ENCODE measurements around the gene CCDC68.

CCDC68 gene

DNA sequence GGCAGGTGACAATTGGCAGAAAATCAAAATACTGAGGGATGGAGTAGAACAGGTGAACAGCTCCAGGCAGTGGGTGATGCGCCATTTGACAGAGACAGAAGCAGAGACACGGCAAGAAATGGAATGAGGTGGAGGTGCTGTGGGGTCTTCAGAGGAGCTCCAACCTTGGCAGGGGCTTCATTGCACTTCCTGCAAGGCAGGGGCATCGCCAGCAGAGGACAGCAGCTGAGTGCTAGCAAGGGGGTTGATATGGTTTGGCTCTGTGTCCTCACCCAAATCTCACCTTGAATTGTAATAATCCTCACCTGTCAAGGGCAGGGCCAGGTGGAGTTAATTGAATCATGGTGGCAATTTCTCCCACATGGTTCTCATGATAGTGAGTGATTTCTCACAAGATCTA lies 42.8 kb downstream of the CCDC68 start:
- no peak for DNase-seq

- no peak for DNase-seq
Observed at GRCh38 chr18:54914816-54915215, 44.4 kb downstream of the CCDC68 start.

DNA sequence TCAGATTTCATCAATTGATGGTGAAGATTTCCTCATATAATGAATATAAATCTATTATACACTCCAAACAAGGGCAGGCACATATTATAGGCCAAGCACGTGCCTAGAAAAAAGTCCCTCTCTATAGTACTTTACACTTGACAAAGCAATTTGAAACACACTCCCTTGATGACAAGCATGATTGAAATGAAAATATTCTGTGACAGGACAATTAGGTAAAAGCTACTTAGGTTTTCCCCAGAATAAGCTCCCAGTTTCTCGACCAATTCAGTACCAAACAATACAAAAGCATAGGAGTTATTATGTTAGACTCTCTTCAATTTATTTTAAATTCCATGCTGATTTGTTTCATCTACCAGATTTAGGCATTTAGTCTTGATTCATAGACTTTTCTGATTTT lies 47.7 kb downstream of the CCDC68 start:
- no peak for DNase-seq

- DNase-seq, result no peak
Observed at GRCh38 chr18:54910161-54910919, 48.9 kb downstream of the CCDC68 start.

DNA sequence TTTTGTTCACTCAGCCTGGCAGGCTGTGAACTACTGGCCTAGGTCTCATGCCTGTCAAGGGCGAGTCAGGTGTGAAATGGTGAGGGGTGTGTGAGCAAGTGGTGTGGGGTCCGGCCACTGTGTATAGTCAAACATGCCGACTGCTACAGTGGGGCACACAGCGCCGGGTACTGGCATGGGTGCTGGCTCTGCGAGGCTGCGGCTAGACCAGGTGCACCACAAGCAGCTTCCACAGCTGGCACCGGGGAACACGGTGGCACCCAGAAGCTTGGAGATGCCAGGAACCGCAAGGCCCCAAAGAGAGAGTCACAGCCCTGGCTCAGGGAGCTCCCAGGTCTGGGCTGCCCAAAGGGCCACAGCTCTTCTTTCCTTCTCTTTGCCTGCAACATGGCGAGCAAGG lies 49.7 kb downstream of the CCDC68 start:
- no peak for DNase-seq

- DNase-seq, result no peak
Observed at GRCh38 chr18:54906331-54907185, 52.7 kb downstream of the CCDC68 start.

DNA sequence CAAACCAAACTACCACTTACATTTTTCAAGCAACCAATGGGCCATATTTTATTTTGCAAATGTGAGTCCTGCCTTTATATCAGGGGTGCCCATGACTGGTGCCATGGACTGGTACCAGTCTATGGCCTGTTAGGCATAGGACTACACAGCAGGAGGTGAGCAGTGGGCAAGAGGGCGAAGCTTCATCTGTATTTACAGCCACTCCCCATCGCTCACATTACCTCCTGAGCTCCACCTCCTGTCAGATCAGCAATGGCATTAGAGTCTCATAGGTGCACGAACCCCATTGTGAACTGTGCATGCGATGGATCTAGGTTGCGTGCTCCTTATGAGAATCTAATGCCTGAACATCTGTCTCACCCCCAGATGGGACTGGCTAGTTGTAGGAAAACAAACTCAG lies 53.6 kb downstream of the CCDC68 start:
- no peak for DNase-seq

GRCh38 chr18:54904581-54904980 lies 54.7 kb downstream of the CCDC68 start:
- DNase-seq, result no peak

- DNase-seq, result no peak
Observed at GRCh38 chr18:54900290-54900689, 59.0 kb downstream of the CCDC68 start.

GRCh38 chr18:54899500-54899899 lies 59.8 kb downstream of the CCDC68 start:
- no peak for DNase-seq

DNA sequence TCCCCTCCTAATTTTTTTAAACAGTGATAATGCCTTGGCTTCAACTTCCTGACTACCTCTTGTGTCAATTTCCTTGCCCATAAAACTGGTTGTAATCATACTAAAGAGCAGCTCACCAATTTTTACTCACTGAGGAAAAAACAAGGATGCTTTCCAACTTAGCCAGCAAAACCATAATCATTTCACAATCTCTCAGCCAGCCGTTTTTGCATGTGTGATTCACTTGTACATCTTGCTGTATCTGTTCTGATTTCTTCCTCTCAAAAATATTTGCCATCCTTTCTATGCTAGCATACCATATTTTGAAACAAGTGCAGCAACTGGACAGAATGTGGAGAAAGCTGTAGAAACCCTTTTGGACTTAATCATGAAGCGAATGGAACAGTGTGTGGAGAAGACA lies 70.3 kb downstream of the CCDC68 start:
- DNase-seq, result no peak

DNA sequence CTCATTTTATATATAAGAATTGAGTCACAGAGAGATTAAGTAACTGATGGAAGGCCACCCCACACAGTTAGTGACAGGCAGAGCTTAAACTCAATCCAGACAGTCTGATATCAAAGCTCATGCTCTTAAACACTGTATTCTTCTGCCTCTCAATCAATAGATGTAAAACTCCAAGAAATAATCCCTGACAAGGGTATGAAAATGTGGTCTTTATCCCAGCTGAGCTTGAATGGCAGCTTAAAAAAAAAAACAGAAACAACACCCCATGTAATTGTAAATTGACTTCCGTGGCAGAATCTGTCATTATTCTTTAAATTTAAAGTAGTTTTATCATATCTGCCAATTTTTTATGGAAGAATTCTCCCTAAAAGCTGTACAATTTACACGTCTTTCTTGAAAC lies 70.9 kb downstream of the CCDC68 start:
- no peak for DNase-seq

GRCh38 chr18:54883816-54884604 lies 75.3 kb downstream of the CCDC68 start:
- no peak for DNase-seq

DNA sequence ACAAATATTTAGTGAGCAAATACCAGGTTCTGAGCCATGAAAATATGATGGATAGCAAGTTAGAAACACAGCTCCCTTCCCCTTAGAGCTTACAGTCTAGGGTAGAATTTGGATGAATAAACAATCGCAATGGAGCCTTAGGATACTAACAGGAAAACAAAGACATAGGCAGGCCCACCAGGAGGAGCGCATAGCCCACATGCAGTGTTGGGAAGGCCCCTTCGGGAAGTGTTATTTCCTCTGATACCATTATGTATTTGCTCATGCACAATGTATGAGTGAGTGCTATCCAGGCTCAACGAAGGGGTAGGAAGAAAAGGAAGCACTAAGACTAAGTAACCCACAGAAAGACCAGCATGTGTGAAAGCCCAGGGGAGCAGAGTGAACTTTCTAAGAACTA lies 76.9 kb downstream of the CCDC68 start:
- DNase-seq, result no peak

GRCh38 chr18:54881229-54881768 lies 78.0 kb downstream of the CCDC68 start:
- no peak for DNase-seq

DNA sequence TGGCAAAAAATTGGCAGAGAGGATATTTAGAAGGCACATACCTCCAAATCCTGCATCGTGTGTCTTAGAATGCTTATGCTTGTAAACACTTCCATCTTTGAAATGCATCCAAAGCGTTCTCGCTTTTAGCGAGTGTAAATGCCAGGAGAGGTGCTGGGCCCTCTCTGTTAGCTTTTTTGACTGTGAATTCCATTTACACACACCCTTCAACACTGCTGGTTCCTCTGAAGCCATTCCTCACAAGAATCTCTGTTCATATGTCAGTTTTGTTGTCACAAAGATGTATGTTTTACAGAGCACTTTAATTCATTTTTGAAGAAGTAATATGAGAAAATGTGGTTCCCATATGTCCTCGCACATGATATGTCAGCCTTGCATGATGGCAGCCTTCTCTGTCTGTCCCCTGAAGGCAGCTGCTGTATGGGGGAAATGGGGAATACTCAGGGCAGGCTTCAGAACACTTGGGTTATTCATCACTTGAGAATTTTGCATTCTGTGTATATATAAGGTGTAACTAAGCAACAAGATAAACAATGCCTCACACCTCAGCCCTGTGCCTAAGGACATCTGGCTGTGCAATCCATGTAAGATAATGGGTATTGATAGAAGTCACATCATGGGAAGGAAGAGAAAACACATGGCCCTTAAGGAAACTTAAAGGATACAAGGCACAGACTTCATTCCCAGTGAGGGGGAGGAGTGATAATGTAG lies 78.7 kb downstream of the CCDC68 start:
- DNase-seq, result no peak

DNA sequence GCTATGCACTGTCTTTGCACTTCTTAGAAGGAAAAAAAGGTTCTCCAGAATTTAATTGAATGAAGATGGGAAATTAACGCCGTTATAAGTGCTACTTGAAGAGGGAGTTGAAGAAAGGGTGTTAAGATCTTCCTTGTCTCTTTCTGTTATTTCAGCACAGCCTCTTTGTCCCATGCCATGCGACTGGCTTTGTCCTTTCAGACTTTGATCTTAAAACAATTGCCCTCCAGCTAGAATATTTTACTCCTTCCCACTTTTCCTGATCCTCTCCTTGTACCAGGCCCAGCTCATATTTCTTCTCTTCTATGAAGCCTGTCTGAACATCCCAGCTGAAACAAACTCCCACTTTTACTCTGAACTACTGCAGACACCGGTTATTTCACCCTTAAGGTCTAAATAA lies 79.6 kb downstream of the CCDC68 start:
- no peak for DNase-seq

DNA sequence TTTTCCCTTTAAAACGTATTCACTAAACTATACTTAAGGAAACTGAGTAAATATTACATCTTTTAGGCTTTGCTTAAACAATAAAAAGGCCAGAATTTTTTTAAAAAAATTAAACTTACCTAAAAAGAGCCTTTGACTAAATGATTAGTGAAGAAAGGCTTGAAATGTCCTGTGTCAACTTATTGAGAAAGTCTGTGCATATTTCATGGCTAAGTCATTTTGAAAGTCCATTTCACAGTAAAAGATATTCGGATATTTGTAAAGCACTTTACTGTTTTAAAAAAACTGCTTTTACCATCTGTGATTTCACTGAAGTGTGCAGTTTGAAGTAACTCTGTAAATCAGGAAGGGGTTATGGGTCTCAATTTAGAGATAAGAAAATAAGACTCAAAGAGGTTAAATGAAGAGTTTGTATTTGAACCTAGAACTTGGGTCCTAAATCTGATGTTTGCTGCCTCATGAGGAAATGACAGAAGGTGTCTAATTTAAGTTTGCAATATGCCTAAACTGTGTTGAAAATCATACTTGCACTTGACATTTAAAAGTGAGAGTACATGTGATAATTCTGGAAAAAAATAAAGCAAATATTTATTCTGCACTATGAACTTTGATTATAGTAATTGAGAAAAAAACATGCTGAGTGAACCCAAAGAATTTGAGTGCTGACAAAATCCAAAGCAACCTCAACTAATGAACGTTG lies 80.5 kb downstream of the CCDC68 start:
- no peak for DNase-seq

GRCh38 chr18:54878159-54878622 lies 81.1 kb downstream of the CCDC68 start:
- DNase-seq, result no peak

GRCh38 chr18:54877076-54877475 lies 82.2 kb downstream of the CCDC68 start:
- DNase-seq, result no peak

GRCh38 chr18:54875063-54875462 lies 84.2 kb downstream of the CCDC68 start:
- DNase-seq, result no peak

- no peak for DNase-seq
Observed at GRCh38 chr18:54873884-54874255, 85.4 kb downstream of the CCDC68 start.

All from inflammatory macrophage (primary cell).